ENCODE results near the gene KRT38. TPM values are rescaled to one million over a fixed set of nuclear protein-coding genes. Genes with fewer than 3 reads are reported as not detected.

Gene KRT38
- total RNA-seq, 1 experiment from 2014 or later, result not detected

DNA sequence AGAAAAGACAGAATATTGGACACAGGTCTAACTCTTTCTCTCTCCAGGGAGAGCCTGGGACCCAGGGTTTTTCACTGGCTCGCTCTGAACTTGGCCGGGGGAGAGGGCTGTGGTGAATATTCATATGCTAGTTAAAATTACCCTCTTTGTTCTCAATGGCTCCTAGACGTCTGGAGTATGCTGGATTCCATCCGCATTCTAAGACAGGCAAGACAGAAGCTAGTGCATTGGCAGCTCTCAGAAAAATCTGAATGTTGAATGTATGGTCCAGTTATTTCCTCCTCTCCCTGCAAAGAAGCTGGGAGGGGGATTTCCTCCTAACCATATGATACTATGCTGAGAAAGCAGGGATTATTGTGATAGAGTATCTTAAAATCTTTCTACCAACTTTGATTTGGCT is 53.1 kb downstream of the KRT38 start (continued):
- no peak for TF ChIP-seq ZNF532 (CRISPR knock-in tag; IDR thresholded peaks at IDR 0.05; ENCODE audit: borderline replicate concordance)
- no peak for TF ChIP-seq NR1H2 (CRISPR knock-in tag; IDR thresholded peaks at IDR 0.05)
- no peak for TF ChIP-seq ZNF396 (CRISPR knock-in tag; IDR thresholded peaks at IDR 0.05; ENCODE audit: borderline replicate concordance)

GRCh38 chr17:41386227-41386626 is 54.6 kb downstream of the KRT38 start:
- peaks cover 17% of the 10 kb centered on the region for H3K9me3 Mint-ChIP-seq
- ChIA-PET CTCF (no interaction called here), POLR2A (no interaction called here)
- DNase-seq (ENCODE audit: low spot score) (no peak), ATAC-seq (no peak)
- H3K36me3 Mint-ChIP-seq, result peaks cover 6% of the 10 kb centered on the region
- no peaks in the 10 kb centered on the region; the same call in none of the 2 replicates for H3K27me3 Mint-ChIP-seq (ENCODE audit: low read depth)
- no peak overlapping the region for H3K4me3 Mint-ChIP-seq
- TF ChIP-seq CDX4 (CRISPR knock-in tag; IDR thresholded peaks at IDR 0.05; ENCODE audit: borderline replicate concordance) (no peak), E2F5 (CRISPR knock-in tag; IDR thresholded peaks at IDR 0.05) (no peak), ATF2 (CRISPR knock-in tag; IDR thresholded peaks at IDR 0.05; ENCODE audit: borderline replicate concordance, low read depth) (no peak), GABPB1 (CRISPR knock-in tag; IDR thresholded peaks at IDR 0.05) (no peak), CREB1 (CRISPR knock-in tag; IDR thresholded peaks at IDR 0.05) (no peak), USF1 (CRISPR knock-in tag; IDR thresholded peaks at IDR 0.05) (no peak), ZNF138 (CRISPR knock-in tag; conservative IDR thresholded peaks at IDR 0.05) (no peak), ZBTB21 (CRISPR knock-in tag; IDR thresholded peaks at IDR 0.05; ENCODE audit: borderline replicate concordance) (no peak), NR2C2 (CRISPR knock-in tag; IDR thresholded peaks at IDR 0.05) (no peak)
- TF ChIP-seq, protein P1, sequence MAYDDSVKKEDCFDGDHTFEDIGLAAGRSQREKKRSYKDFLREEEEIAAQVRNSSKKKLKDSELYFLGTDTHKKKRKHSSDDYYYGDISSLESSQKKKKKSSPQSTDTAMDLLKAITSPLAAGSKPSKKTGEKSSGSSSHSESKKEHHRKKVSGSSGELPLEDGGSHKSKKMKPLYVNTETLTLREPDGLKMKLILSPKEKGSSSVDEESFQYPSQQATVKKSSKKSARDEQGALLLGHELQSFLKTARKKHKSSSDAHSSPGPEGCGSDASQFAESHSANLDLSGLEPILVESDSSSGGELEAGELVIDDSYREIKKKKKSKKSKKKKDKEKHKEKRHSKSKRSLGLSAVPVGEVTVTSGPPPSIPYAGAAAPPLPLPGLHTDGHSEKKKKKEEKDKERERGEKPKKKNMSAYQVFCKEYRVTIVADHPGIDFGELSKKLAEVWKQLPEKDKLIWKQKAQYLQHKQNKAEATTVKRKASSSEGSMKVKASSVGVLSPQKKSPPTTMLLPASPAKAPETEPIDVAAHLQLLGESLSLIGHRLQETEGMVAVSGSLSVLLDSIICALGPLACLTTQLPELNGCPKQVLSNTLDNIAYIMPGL (CRISPR knock-in tag; IDR thresholded peaks at IDR 0.05), result no peak
- TF ChIP-seq, protein P2, sequence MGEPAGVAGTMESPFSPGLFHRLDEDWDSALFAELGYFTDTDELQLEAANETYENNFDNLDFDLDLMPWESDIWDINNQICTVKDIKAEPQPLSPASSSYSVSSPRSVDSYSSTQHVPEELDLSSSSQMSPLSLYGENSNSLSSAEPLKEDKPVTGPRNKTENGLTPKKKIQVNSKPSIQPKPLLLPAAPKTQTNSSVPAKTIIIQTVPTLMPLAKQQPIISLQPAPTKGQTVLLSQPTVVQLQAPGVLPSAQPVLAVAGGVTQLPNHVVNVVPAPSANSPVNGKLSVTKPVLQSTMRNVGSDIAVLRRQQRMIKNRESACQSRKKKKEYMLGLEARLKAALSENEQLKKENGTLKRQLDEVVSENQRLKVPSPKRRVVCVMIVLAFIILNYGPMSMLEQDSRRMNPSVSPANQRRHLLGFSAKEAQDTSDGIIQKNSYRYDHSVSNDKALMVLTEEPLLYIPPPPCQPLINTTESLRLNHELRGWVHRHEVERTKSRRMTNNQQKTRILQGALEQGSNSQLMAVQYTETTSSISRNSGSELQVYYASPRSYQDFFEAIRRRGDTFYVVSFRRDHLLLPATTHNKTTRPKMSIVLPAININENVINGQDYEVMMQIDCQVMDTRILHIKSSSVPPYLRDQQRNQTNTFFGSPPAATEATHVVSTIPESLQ (CRISPR knock-in tag; IDR thresholded peaks at IDR 0.05), result no peak
- TF ChIP-seq, protein P3, sequence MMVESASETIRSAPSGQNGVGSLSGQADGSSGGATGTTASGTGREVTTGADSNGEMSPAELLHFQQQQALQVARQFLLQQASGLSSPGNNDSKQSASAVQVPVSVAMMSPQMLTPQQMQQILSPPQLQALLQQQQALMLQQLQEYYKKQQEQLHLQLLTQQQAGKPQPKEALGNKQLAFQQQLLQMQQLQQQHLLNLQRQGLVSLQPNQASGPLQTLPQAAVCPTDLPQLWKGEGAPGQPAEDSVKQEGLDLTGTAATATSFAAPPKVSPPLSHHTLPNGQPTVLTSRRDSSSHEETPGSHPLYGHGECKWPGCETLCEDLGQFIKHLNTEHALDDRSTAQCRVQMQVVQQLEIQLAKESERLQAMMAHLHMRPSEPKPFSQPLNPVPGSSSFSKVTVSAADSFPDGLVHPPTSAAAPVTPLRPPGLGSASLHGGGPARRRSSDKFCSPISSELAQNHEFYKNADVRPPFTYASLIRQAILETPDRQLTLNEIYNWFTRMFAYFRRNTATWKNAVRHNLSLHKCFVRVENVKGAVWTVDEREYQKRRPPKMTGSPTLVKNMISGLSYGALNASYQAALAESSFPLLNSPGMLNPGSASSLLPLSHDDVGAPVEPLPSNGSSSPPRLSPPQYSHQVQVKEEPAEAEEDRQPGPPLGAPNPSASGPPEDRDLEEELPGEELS (CRISPR knock-in tag; IDR thresholded peaks at IDR 0.05), result no peak
- H3K27ac Mint-ChIP-seq, result no peak overlapping the region
- H3K4me1 Mint-ChIP-seq, result no peaks in the 10 kb centered on the region

Data from WTC11 (cell line).